Putamen (tissue), 1 donor: ENCODE measurements around the gene DNMT3B.

ENCODE experiments used
- DNase-seq: peaks from one replicate; pipeline ENCODE4 v3.0.0-alpha.2; 2016; ENCODE audit warnings: low spot score

Gene DNMT3B

DNA sequence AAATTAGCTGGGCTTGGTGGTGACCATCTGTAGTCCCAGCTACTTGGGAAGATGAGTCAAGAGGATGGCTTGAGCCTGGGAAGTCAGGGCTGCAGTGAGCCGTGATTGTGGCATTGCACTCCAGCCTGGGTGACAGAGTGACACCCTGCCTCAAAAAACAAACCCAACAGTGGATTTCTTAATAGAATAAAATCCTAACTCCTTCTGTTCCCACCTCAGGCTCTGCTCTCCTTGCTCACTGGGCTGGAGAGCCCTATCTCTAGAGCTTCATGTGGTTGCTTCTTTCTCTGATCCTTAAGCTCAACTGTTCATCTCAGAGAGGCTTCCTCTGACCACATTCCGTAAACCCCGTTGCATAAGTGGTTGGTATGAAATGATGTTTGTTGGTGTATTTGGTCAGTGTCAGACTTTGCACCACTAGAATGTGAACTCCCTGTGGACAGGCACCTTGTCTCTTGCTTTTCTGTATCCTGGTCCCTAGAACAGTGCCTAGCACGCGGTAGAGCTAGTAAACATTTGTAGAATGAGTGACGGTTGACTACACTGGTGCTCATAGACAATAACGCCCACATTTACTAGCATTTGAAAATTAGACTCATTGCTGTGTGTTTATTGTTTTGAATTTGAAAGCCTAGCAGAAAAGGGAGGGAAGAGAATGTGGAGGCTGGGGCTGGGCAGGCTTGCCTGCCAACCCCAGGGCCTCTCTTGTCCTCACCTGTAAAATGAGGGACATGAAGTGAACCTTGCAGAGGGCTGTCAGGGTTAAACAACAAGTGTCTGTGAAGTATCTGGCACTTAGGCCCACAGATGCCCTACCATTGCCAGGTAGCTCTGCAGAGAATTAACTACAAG is 61.8 kb downstream of the DNMT3B start:
- no peak for DNase-seq

GRCh38 chr20:32828029-32828680 is 66.0 kb downstream of the DNMT3B start:
- no peak for DNase-seq

DNA sequence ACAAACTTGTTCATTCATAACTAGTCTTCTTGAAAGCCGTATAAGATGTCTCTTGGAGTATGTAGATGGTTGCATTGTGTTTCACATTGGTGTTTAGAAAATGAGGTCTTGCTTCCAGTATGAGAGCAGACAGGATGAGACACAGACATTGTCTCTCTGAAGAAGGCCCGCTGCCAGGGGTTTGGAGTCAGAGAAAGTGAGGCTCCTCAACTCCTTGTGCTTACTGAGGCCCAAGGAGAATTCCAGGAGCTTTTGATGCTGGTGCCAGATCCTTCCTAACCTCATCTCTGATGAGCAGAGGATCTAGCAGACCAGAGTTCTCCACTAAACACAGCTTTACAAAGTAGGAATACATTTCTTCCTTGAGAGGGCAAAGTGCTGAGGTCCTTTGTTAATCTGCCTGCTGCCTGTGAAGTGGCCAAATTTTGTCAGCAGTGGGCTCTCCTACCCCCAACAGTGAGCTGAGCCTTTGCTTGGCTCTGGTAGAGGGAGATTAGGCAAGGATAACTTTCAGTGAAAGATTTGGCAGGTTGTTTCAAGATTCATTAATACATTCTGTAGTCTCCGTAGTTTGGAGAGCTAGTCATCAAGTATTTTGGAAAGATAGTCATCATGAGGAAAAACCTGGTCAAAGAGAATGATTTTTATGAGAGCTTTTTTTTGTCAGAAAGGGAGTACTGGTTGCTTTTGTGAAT is 67.3 kb downstream of the DNMT3B start:
- DNase-seq, result no peak

DNA sequence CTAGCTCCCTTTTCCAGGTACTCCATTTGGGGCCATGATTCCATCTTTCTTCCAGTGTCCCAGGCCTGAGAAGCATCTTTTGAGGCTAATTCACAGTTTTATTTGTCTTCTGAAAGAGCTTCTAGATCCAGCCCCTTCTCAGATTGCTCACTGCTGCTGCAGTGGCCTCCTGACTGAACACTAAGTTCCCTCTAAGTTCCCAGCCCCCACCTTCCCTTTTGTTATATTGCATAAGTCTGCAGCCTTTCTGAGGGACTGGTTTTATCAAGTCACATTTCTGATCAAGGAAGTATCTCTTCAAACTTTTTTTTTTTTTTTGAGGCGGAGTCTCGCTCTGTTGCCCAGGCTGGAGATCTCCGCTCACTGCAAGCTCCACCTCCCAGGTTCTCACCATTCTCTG is 68.3 kb downstream of the DNMT3B start:
- no peak for DNase-seq

- no peak for DNase-seq
Measured at GRCh38 chr20:32831982-32832381, 69.8 kb downstream of the DNMT3B start.

DNA sequence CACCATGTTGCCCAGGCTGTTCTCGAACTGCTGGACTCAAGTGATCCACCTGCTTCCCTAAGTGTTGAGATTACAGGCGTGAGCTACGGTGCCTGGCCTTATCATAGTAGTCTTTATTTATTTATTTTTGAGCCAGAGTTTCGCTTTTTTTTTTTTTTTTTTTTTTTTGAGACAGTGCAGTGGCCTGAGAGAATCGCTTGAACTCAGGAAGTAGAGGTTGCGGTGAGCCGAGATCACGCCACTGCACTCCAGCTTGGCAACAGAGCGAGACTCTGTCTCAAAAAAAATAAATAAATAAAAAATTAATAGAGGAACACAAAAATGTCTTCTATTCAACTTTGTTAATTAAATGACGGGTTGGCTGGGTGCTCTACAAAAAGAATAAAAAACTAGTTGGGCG is 70.5 kb downstream of the DNMT3B start:
- DNase-seq, result no peak

GRCh38 chr20:32834972-32835371 is 72.8 kb downstream of the DNMT3B start:
- DNase-seq, result no peak

GRCh38 chr20:32837157-32837556 is 75.0 kb downstream of the DNMT3B start:
- DNase-seq, result no peak

DNA sequence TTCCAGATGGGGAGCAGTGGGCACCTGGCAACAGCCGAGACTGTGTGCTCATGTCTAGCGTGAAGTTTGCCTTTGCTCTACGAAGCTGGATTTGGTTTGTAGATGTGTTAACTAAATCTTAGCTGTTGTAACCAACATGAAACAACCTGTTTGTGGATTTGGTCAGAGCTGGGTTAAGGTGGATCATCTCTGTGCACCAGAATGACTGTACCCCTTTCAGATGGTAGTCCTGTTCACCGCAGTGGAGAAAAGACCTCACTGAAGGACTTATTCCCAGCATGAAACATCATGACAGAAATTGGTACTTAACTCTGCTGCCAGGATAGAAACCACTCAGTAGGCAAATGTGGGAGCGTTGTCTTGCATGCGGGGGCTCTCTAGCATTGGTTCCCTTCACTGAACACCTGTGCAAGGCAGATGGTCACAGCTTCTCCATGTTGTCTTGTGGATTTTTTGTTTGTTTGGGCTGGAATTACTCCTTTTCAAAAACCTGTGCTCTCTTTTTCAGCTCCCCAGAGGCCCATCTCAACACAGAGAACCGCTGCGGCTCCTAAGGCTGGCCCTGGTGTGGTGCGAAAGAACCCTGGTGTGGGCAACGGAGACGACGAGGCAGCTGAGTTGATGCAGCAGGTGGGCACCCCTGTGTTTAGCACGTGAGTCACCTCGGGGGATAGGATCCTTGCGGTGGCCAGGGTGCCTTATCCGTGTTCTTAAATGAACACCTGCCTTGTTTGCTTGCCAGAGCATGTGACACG is 77.2 kb downstream of the DNMT3B start:
- DNase-seq, result no peak

GRCh38 chr20:32839982-32840285 is 77.7 kb downstream of the DNMT3B start:
- no peak for DNase-seq

DNA sequence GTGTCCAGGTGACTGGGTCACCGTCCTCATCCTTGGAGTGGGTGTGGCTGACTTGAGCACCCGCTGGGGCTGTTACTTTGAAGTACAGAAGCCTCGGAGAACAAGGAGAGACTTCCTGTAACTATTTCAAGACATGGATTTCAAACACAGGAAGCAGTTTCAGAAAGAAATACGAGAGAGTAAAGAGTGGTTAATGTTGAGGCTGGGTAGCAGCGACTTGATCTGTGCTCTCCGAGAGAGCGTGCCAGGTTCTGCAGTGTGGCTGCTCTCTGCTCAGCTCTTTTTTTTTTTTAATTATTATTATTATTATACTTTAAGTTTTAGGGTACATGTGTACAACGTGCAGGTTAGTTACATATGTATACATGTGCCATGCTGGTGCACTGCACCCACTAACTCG is 79.0 kb downstream of the DNMT3B start:
- no peak for DNase-seq

DNA sequence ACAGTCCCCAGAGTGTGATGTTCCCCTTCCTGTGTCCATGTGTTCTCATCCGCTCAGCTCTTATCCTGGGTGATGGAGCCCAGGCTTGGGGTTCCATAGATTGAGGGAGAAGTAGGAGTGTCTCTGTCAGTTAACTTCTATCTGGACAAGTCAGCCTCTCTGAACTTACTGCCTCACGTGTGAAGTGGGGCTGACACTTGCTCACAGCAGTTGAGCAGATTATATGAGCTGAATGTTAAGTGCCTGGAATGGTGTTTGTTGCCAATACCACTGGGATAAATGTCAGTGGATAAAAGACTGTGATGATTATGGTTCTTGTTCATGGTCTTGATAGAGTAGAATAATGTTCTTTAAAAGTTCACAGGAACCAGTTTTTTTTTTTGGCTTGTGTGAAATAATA is 79.4 kb downstream of the DNMT3B start:
- DNase-seq, result no peak

- no peak for DNase-seq
Measured at GRCh38 chr20:32842688-32843524, 80.7 kb downstream of the DNMT3B start.

GRCh38 chr20:32845786-32846185 is 83.6 kb downstream of the DNMT3B start:
- no peak for DNase-seq

- no peak for DNase-seq
Measured at GRCh38 chr20:32846852-32847251, 84.7 kb downstream of the DNMT3B start.

GRCh38 chr20:32847964-32848363 is 85.8 kb downstream of the DNMT3B start:
- DNase-seq, result no peak

GRCh38 chr20:32848846-32849245 is 86.7 kb downstream of the DNMT3B start:
- DNase-seq, result no peak

DNA sequence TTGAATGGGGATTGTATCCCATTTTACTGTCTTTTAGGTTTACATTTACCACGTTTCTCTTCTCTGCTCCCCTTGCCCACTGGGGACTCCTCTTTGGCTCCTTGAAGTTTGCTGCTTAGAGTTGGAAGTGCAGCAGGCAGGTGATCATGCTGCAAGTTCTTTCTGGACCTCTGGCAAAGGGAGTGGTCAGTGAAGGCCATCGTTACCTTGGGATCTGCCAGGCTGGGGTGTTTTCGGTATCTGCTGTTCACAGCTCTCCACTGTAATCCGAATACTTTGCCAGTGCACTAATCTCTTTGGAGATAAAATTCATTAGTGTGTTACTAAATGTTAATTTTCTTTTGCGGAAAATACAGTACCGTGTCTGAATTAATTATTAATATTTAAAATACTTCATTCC is 87.4 kb downstream of the DNMT3B start:
- no peak for DNase-seq

- no peak for DNase-seq
Measured at GRCh38 chr20:32855387-32855786, 93.2 kb downstream of the DNMT3B start.

DNA sequence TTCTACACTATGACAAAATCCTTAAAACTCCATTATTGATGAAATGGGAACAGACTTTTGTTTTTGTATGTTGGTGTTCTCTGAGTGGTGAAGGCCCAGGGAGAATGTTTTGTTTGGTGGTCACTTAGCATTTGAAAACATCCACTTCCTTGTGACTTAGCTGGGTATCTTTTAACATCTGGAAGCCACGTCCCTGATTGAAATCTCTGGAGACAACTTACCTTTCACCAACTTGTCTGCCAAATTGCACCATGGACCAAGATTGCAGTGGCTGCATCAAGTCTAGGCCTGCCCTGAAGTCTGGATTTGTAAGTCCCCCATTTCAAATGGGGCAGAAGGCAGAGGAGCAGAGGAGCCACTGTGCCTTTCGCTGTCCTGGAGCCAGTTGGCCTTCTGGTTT is 96.0 kb downstream of the DNMT3B start:
- DNase-seq, result no peak
